Measurements from ENCODE around the gene CDK5RAP2.

The CDK5RAP2 gene

DNA sequence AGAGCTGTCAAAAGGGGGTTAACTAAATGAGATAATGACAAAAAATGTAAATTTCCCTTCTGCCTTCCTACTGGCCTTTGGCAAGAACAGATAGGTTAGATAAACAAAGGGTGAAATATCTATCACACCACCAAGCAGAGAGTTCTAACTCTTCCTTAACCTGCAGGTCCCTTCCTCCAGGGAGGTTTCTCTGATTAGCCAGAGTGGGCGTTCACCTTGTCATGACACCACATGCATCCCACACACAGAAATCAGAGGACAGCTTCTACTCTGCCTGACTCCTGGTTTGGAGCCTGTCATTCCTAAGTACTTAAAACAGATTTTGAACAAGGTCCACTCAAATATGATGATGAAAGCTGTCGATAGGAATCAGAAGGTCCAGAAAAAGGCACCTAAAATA lies 180.0 kb downstream of the CDK5RAP2 start:
- no peak for TF ChIP-seq EZH2phosphoT487 (IDR thresholded peaks at IDR 0.05; ENCODE audit: borderline replicate concordance)
- TF ChIP-seq, protein P1, sequence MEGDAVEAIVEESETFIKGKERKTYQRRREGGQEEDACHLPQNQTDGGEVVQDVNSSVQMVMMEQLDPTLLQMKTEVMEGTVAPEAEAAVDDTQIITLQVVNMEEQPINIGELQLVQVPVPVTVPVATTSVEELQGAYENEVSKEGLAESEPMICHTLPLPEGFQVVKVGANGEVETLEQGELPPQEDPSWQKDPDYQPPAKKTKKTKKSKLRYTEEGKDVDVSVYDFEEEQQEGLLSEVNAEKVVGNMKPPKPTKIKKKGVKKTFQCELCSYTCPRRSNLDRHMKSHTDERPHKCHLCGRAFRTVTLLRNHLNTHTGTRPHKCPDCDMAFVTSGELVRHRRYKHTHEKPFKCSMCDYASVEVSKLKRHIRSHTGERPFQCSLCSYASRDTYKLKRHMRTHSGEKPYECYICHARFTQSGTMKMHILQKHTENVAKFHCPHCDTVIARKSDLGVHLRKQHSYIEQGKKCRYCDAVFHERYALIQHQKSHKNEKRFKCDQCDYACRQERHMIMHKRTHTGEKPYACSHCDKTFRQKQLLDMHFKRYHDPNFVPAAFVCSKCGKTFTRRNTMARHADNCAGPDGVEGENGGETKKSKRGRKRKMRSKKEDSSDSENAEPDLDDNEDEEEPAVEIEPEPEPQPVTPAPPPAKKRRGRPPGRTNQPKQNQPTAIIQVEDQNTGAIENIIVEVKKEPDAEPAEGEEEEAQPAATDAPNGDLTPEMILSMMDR (conservative IDR thresholded peaks at IDR 0.05; ENCODE audit: low read length): no peak
- peaks cover 6% of the 10 kb centered on the region for H3F3A ChIP-seq (ENCODE audit: low read depth)

GRCh38 chr9:120398286-120398685 lies 181.7 kb downstream of the CDK5RAP2 start:
- TF ChIP-seq, protein P1 (conservative IDR thresholded peaks at IDR 0.05; ENCODE audit: low read length): no peak
- TF ChIP-seq EZH2phosphoT487 (IDR thresholded peaks at IDR 0.05; ENCODE audit: borderline replicate concordance): no peak
- Histone ChIP-seq H3K4me1 (ENCODE audit: insufficient read depth, low read length, poor library complexity, severe bottlenecking) (peaks cover 36% of the 10 kb centered on the region), H3K9me2 (replicated peaks; ENCODE audit: low read depth, low read length) (no peaks in the 10 kb centered on the region), H3K4me3 (ENCODE audit: low read length, poor library complexity, severe bottlenecking) (no peak overlapping the region), H3F3A (ENCODE audit: low read depth) (peaks cover 11% of the 10 kb centered on the region), H3K36me3 (ENCODE audit: insufficient read depth, low read length) (peaks cover 82% of the 10 kb centered on the region), H3K9me3 (ENCODE audit: insufficient read depth, low read depth, low read length) (no peaks in the 10 kb centered on the region), H3K79me2 (ENCODE audit: insufficient read depth, low read length) (no peaks in the 10 kb centered on the region), H2AFZ (ENCODE audit: low read length) (no peak overlapping the region), H3K27me3 (ENCODE audit: insufficient read depth, low read length, poor library complexity, severe bottlenecking) (no peaks in the 10 kb centered on the region), H3K4me2 (ENCODE audit: low read depth, low read length, poor library complexity, severe bottlenecking) (no peak overlapping the region), H4K20me1 (ENCODE audit: insufficient read depth, low read length, poor library complexity, severe bottlenecking) (peaks cover 4% of the 10 kb centered on the region), H3K9ac (ENCODE audit: low read depth, low read length, poor library complexity, severe bottlenecking) (no peak overlapping the region)

More for the DNA sequence above, 180.0 kb downstream of the CDK5RAP2 start:
- H3K9ac ChIP-seq (ENCODE audit: low read depth, low read length, poor library complexity, severe bottlenecking): no peak overlapping the region
- H2AFZ ChIP-seq (ENCODE audit: low read length): no peak overlapping the region
- H3K9me3 ChIP-seq (ENCODE audit: insufficient read depth, low read depth, low read length): no peaks in the 10 kb centered on the region
- H3K4me2 ChIP-seq (ENCODE audit: low read depth, low read length, poor library complexity, severe bottlenecking): no peak overlapping the region
- peaks cover 86% of the 10 kb centered on the region for H3K36me3 ChIP-seq (ENCODE audit: insufficient read depth, low read length)
- H3K9me2 ChIP-seq (replicated peaks; ENCODE audit: low read depth, low read length): no peaks in the 10 kb centered on the region
- H3K4me3 ChIP-seq (ENCODE audit: low read length, poor library complexity, severe bottlenecking): no peak overlapping the region
- no peaks in the 10 kb centered on the region for H3K79me2 ChIP-seq (ENCODE audit: insufficient read depth, low read length)
- H3K27me3 ChIP-seq (ENCODE audit: insufficient read depth, low read length, poor library complexity, severe bottlenecking): no peaks in the 10 kb centered on the region
- H4K20me1 ChIP-seq (ENCODE audit: insufficient read depth, low read length, poor library complexity, severe bottlenecking): peaks cover 4% of the 10 kb centered on the region
- H3K4me1 ChIP-seq (ENCODE audit: insufficient read depth, low read length, poor library complexity, severe bottlenecking): peaks cover 20% of the 10 kb centered on the region

DNA sequence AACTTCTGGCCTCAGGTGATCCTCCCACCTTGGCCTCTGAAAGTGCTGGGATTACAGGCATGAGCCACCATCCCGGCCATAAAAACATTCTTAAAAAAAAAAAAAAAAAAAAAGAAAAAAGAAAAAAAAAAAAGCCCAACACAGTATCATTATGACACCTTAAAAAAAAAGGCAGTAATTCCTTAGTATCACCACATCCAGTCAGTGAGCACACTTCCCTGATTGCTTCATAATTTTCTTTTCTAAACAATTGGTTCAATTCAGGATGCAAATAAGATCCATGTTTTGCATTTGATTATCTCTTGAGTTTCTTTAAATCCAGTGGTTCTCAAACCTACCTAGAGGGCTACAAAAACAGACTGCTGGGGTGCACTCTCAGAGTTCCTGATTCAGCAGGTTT lies 182.5 kb downstream of the CDK5RAP2 start:
- Histone ChIP-seq H3F3A (ENCODE audit: low read depth) (peaks cover 11% of the 10 kb centered on the region), H3K4me2 (ENCODE audit: low read depth, low read length, poor library complexity, severe bottlenecking) (no peak overlapping the region), H3K27me3 (ENCODE audit: insufficient read depth, low read length, poor library complexity, severe bottlenecking) (no peaks in the 10 kb centered on the region), H3K36me3 (ENCODE audit: insufficient read depth, low read length) (peaks cover 82% of the 10 kb centered on the region), H3K79me2 (ENCODE audit: insufficient read depth, low read length) (no peaks in the 10 kb centered on the region), H3K4me3 (ENCODE audit: low read length, poor library complexity, severe bottlenecking) (no peak overlapping the region), H3K9ac (ENCODE audit: low read depth, low read length, poor library complexity, severe bottlenecking) (no peak overlapping the region), H3K4me1 (ENCODE audit: insufficient read depth, low read length, poor library complexity, severe bottlenecking) (peaks cover 37% of the 10 kb centered on the region), H3K9me2 (replicated peaks; ENCODE audit: low read depth, low read length) (no peaks in the 10 kb centered on the region), H2AFZ (ENCODE audit: low read length) (no peak overlapping the region), H3K9me3 (ENCODE audit: insufficient read depth, low read depth, low read length) (no peaks in the 10 kb centered on the region), H4K20me1 (ENCODE audit: insufficient read depth, low read length, poor library complexity, severe bottlenecking) (peaks cover 4% of the 10 kb centered on the region)
- TF ChIP-seq EZH2phosphoT487 (IDR thresholded peaks at IDR 0.05; ENCODE audit: borderline replicate concordance): no peak

DNA sequence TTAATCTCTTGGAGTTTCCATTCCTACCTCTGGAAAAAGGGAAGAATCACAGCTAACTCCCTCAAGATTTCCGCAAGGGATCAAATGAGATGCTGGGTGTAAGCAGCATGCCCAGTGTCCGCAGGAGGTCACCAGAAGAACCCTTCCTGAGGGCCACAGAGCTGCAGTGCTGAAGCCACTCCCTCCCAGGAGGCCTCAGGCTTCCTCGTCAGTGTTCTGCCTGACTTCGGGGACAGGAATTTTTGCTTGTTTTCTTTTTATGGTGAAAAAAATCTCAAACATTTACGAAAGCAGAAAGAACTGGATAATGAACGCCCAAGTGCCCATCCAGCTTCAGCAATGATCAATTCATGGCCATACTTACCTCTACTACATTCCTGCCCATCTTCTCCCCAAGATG lies 183.0 kb downstream of the CDK5RAP2 start:
- TF ChIP-seq EZH2phosphoT487 (IDR thresholded peaks at IDR 0.05; ENCODE audit: borderline replicate concordance): no peak
- TF ChIP-seq, protein P1 (conservative IDR thresholded peaks at IDR 0.05; ENCODE audit: low read length): no peak
- H3K4me2 ChIP-seq (ENCODE audit: low read depth, low read length, poor library complexity, severe bottlenecking): no peak overlapping the region
- peaks cover 82% of the 10 kb centered on the region for H3K36me3 ChIP-seq (ENCODE audit: insufficient read depth, low read length)
- H3F3A ChIP-seq (ENCODE audit: low read depth): peaks cover 11% of the 10 kb centered on the region
- peaks cover 4% of the 10 kb centered on the region for H4K20me1 ChIP-seq (ENCODE audit: insufficient read depth, low read length, poor library complexity, severe bottlenecking)
- no peaks in the 10 kb centered on the region for H3K9me3 ChIP-seq (ENCODE audit: insufficient read depth, low read depth, low read length)
- no peak overlapping the region for H2AFZ ChIP-seq (ENCODE audit: low read length)
- no peaks in the 10 kb centered on the region for H3K9me2 ChIP-seq (replicated peaks; ENCODE audit: low read depth, low read length)
- no peak overlapping the region for H3K9ac ChIP-seq (ENCODE audit: low read depth, low read length, poor library complexity, severe bottlenecking)
- peaks cover 37% of the 10 kb centered on the region for H3K4me1 ChIP-seq (ENCODE audit: insufficient read depth, low read length, poor library complexity, severe bottlenecking)
- H3K27me3 ChIP-seq (ENCODE audit: insufficient read depth, low read length, poor library complexity, severe bottlenecking): no peaks in the 10 kb centered on the region
- H3K79me2 ChIP-seq (ENCODE audit: insufficient read depth, low read length): no peaks in the 10 kb centered on the region
- H3K4me3 ChIP-seq (ENCODE audit: low read length, poor library complexity, severe bottlenecking): no peak overlapping the region
